GM23338 (cell line): ENCODE results near the gene XPC. TPM values are rescaled to one million over a fixed set of nuclear protein-coding genes. Genes with fewer than 3 reads are reported as not detected.
A peak's percentile ranks its signal among the peaks of the same experiment; 100 is the strongest.

Experiments used
- ATAC-seq: fragments of 200-7000 bp; cut with Tn5 transposase; 3 replicates; pipeline ENCODE4 v1.9.1; 2020
- DNase-seq: peaks from one replicate; pipeline ENCODE4 v3.0.0-alpha.2; 2015; ENCODE audit warnings: low spot score
- H2AFZ ChIP-seq: fragments of 200-600 bp; sonication (generic); 2 replicates; pipeline ENCODE4 v1.8.0; 2016; ENCODE audit warnings: antibody characterized with exemption, mild to moderate bottlenecking, moderate library complexity
- H3F3A ChIP-seq: fragments of 200-600 bp; sonication (generic); replicated peaks from 2 replicates; pipeline ENCODE4 v1.8.0; 2017; ENCODE audit warnings: antibody characterized with exemption, mixed run types, low read depth
- H3K27ac ChIP-seq: fragments of 200-600 bp; sonication (generic); 2 replicates; pipeline ENCODE4 v1.6.1; 2016; ENCODE audit warnings: low read depth
- H3K27me3 ChIP-seq: fragments of 200-600 bp; sonication (generic); 2 replicates; pipeline ENCODE4 v1.8.0; 2016; ENCODE audit warnings: mild to moderate bottlenecking, mixed run types, moderate library complexity; ENCODE audit not compliant: insufficient read depth
- H3K36me3 ChIP-seq: fragments of 200-600 bp; sonication (generic); 2 replicates; pipeline ENCODE4 v1.8.0; 2016; ENCODE audit warnings: mild to moderate bottlenecking; ENCODE audit not compliant: insufficient read depth
- H3K4me1 ChIP-seq: fragments of 200-600 bp; sonication (generic); 2 replicates; pipeline ENCODE4 v1.8.0; 2016; ENCODE audit warnings: mild to moderate bottlenecking, moderate library complexity; ENCODE audit not compliant: insufficient read depth
- H3K4me2 ChIP-seq: fragments of 200-600 bp; sonication (generic); 2 replicates; pipeline ENCODE4 v1.7.1; 2017; ENCODE audit warnings: mixed run types
- H3K4me3 ChIP-seq: fragments of 200-600 bp; sonication (generic); 2 replicates; pipeline ENCODE4 v1.6.1; 2016; ENCODE audit warnings: mixed run types
- H3K79me2 ChIP-seq: fragments of 200-600 bp; sonication (generic); replicated peaks from 2 replicates; pipeline ENCODE4 v1.8.0; 2017; ENCODE audit warnings: mild to moderate bottlenecking; ENCODE audit not compliant: insufficient read depth
- H3K9me2 ChIP-seq: fragments of 200-600 bp; sonication (generic); 2 replicates; pipeline ENCODE4 v1.8.0; 2017; ENCODE audit not compliant: insufficient read depth
- H4K20me1 ChIP-seq: fragments of 200-600 bp; sonication (generic); replicated peaks from 2 replicates; pipeline ENCODE4 v1.8.0; 2017; ENCODE audit warnings: mild to moderate bottlenecking; ENCODE audit not compliant: insufficient read depth
- H3K27ac Mint-ChIP-seq: 2 replicates; pipeline ENCODE4 v1.8.0; 2020; ENCODE audit warnings: inconsistent platforms, mild to moderate bottlenecking, moderate library complexity, mixed read lengths
- H3K27me3 Mint-ChIP-seq: 3 replicates; pipeline ENCODE4 v1.8.0; 2022; ENCODE audit warnings: low read depth, mild to moderate bottlenecking, moderate library complexity, mixed read lengths, inconsistent platforms; ENCODE audit not compliant: insufficient read depth, poor library complexity
- H3K36me3 Mint-ChIP-seq: 3 replicates; pipeline ENCODE4 v1.8.0; 2021; ENCODE audit warnings: low read depth, mild to moderate bottlenecking, inconsistent platforms, moderate library complexity, mixed read lengths
- H3K4me1 Mint-ChIP-seq: 3 replicates; pipeline ENCODE4 v1.8.0; 2020; ENCODE audit warnings: mild to moderate bottlenecking, inconsistent platforms, mixed read lengths
- H3K4me3 Mint-ChIP-seq: 3 replicates; pipeline ENCODE4 v1.8.0; 2021; ENCODE audit warnings: moderate library complexity, mild to moderate bottlenecking, inconsistent platforms, mixed read lengths
- H3K9me3 Mint-ChIP-seq: 3 replicates; pipeline ENCODE4 v1.8.0; 2020; ENCODE audit warnings: moderate library complexity, mild to moderate bottlenecking, inconsistent platforms, mixed read lengths
- CREB1 ChIP-seq: fragments of 250-450 bp; sonication (Bioruptor Pico); IDR thresholded peaks from 2 replicates; pipeline ENCODE4 v1.5.0; 2020; ENCODE audit warnings: low read depth, mild to moderate bottlenecking, moderate library complexity
- CTCF ChIP-seq, 2 experiments: fragments of 200-600 bp in 1 of 2; sonication (generic) in 1 of 2; conservative IDR thresholded peaks; 2 replicates each; pipeline versions ENCODE4 v1.5.1 to v1.6.1; 2016 to 2017; ENCODE audit warnings: antibody characterized with exemption in 2 of 2, low read depth in 2 of 2, mild to moderate bottlenecking in 2 of 2, moderate library complexity in 1 of 2
- NANOG ChIP-seq: IDR thresholded peaks from 2 replicates; pipeline ENCODE4 v1.6.1; 2016; ENCODE audit warnings: antibody characterized with exemption, borderline replicate concordance
- POLR2AphosphoS5 ChIP-seq: IDR thresholded peaks from 2 replicates; pipeline ENCODE4 v1.6.1; 2016; ENCODE audit warnings: antibody characterized with exemption, low read depth
- REST ChIP-seq: IDR thresholded peaks from one replicate; pipeline ENCODE4 v1.6.1; 2018; ENCODE audit warnings: antibody characterized with exemption; ENCODE audit not compliant: unreplicated experiment
- ZNF331 ChIP-seq: fragments of 250-450 bp; sonication (Bioruptor Pico); IDR thresholded peaks from 2 replicates; pipeline ENCODE4 v1.5.0; 2020; ENCODE audit warnings: low read depth, mild to moderate bottlenecking, moderate library complexity
- ZNF462 ChIP-seq: fragments of 250-450 bp; sonication (Bioruptor Pico); IDR thresholded peaks from 2 replicates; pipeline ENCODE4 v1.5.0; 2020; ENCODE audit warnings: mild to moderate bottlenecking, moderate library complexity
- polyA plus RNA-seq: library from polyadenylated mRNA; unstranded; fragments of >200 nt; fragmentation: Nextera tagmentation; extraction: Ambion mirVana; gene quantifications from 2 replicates; pipeline ENCODE4 v1.2.1, GENCODE V29; 2016
- total RNA-seq: library from RNA; depleted of rRNA; stranded (reverse); fragments of >200 nt; shearing (Covaris generic); gene quantifications from 2 replicates; pipeline ENCODE4 v1.2.3, GENCODE V29; 2014

Gene XPC
- total and polyA plus RNA-seq, 2 experiments from 2014 or later, result 34.9 to 41.5 TPM

GRCh38 chr3:14216257-14217048 lies 38.1 kb upstream of the XPC start:
- H3K4me2 ChIP-seq, result peak overlapping the region; percentile 50
- no peaks in the 10 kb centered on the region for H4K20me1 ChIP-seq
- ATAC-seq (peak; percentile 98), DNase-seq (peak; percentile 97)
- Mint-ChIP-seq H3K4me1 (peaks cover 5% of the 10 kb centered on the region; the same call in 2 of the 3 replicates), H3K27ac (peak overlapping the region; percentile 81), H3K27me3 (peaks cover 7% of the 10 kb centered on the region), H3K36me3 (peaks cover 6% of the 10 kb centered on the region), H3K4me3 (peak overlapping the region; percentile 72), H3K9me3 (peaks cover 21% of the 10 kb centered on the region)
- H3K9me2 ChIP-seq, result no peaks in the 10 kb centered on the region
- TF ChIP-seq ZNF462 (CRISPR knock-in tag) (peak; percentile 7; the same call in 1 of the 2 replicates), CTCF (conservative IDR thresholded peaks at IDR 0.05; ENCODE audit: low read depth in 2 of 2) (peak; percentile 71 to 87), REST (no peak), POLR2AphosphoS5 (peak; percentile 66), CREB1 (CRISPR knock-in tag) (peak; percentile 62; the same call in 1 of the 2 replicates), ZNF331 (CRISPR knock-in tag) (no peak), NANOG (no peak)
- H3K27me3 ChIP-seq, result no peaks in the 10 kb centered on the region
- no peaks in the 10 kb centered on the region for H3K79me2 ChIP-seq
- no peak overlapping the region for H3K27ac ChIP-seq
- H2AFZ ChIP-seq, result peak overlapping the region; percentile 61; the same call in 1 of the 2 replicates
- peak overlapping the region; percentile 31 for H3K4me3 ChIP-seq
- H3F3A ChIP-seq, result no peaks in the 10 kb centered on the region
- no peaks in the 10 kb centered on the region for H3K4me1 ChIP-seq
- no peaks in the 10 kb centered on the region for H3K36me3 ChIP-seq
